ENCODE results near the gene TCF7L2.

DNA sequence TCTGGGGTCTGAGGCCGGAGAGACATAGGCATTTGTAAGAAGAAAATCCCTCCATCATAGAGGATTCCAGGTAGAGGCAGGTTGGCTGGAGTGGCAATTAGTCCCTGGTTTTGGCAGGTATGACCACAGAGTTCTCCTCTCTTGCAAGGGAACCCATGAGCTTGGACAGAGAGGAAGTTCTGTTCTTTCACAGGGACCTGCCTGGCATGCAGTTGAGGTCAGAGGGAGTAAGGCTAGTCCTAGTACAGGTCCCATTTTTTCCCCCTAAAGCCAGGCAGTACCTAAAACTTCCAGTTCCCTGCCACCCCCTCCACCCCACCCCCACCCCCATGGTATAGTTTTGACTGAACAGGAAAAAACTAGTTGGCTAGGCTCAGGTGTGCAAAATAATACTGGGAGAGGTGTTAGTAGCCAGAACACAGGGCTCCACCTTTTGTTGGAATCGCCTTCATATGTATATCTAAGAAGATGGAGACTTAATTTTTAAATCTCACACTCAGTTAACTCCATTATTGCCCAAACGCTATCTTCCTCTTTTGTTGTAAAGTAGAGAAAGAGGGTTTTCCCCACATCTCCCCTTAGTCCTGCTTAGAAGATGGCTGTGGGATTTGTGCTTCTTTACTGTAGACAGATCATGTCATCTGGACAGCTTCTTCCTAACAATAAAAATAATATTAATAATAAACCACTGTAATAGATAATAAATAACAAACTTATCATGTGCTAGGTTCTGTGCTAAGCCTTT is 188.1 kb downstream of the TCF7L2 start:
- TF ChIP-seq, protein P1, sequence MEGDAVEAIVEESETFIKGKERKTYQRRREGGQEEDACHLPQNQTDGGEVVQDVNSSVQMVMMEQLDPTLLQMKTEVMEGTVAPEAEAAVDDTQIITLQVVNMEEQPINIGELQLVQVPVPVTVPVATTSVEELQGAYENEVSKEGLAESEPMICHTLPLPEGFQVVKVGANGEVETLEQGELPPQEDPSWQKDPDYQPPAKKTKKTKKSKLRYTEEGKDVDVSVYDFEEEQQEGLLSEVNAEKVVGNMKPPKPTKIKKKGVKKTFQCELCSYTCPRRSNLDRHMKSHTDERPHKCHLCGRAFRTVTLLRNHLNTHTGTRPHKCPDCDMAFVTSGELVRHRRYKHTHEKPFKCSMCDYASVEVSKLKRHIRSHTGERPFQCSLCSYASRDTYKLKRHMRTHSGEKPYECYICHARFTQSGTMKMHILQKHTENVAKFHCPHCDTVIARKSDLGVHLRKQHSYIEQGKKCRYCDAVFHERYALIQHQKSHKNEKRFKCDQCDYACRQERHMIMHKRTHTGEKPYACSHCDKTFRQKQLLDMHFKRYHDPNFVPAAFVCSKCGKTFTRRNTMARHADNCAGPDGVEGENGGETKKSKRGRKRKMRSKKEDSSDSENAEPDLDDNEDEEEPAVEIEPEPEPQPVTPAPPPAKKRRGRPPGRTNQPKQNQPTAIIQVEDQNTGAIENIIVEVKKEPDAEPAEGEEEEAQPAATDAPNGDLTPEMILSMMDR (IDR thresholded peaks at IDR 0.05; ENCODE audit: insufficient read depth, low read length, poor library complexity, severe bottlenecking) = no peak
- no peak for TF ChIP-seq EZH2phosphoT487 (conservative IDR thresholded peaks at IDR 0.05; ENCODE audit: low read length)

Data from SU-DHL-6 (cell line).